GM21825 (cell line): ENCODE measurements around the gene MAPK10.
"Not testable (repeated sequence)": the region's sequence is repeated elsewhere in the genome, so short reads cannot be mapped to it uniquely, and the experiment has no call there.

ENCODE experiments used
- ATAC-seq: cut with Tn5 transposase; IDR thresholded peaks from one replicate; pipeline ENCODE4 v1.9.1; 2021; ENCODE audit warnings: mild to moderate bottlenecking, moderate library complexity; ENCODE audit not compliant: unreplicated experiment

The MAPK10 gene

DNA sequence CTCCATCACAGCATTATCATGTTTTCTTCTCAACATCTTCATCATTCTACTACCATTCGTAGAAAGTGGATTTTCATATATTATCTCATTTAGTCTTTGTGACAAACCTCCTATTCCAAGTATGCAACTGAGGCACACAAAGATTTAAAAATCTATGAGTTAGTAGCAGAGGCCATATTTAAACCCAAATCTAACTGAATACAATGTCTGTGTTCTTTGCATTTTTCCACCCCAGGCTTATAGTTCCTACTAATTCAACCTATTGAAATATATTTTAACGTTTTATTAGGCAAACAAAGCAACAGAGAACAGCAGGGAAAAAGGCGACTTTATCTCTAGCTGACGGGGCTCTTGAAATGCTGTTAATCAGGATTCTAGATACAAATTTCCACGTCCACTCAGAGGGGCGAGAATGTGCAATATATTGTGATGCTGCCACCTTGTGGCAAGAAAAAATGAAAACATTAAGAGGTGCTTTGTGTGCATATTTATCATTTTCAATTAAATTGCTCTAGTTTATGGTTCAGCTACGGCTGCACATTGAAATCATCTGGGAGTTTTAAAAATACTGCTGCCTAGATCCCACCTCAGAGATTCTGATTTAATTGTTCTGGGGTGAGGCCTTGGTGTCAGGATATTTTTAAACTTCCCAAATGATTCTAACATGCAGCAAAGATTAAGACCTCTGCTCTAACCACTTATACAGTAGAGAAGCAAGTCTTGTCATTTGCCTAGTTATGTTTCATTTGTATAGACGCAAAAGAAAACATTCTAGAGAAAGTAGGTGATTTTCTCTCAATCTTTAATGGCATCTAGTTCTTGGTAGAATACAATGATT, 315.9 kb downstream of the MAPK10 start:
- ATAC-seq = no peak

DNA sequence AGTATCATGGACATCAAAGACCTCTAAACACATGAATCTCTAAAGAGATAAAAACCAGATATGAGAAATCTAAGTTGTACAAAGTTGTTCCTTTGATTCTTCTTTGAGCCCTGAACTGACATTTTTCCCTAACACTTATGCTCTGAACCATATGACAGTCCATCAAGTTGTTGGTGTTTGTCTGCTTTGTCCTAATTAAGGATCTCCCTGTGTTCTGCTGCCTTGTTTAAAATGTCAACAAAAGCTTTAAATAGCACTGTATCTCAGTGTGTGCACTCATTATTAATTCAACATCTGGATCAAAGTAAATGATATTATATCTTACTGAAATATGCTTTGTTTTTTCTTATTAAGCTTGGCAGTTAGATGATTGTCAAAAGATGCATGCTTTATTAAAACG, 321.8 kb downstream of the MAPK10 start:
- no peak for ATAC-seq

DNA sequence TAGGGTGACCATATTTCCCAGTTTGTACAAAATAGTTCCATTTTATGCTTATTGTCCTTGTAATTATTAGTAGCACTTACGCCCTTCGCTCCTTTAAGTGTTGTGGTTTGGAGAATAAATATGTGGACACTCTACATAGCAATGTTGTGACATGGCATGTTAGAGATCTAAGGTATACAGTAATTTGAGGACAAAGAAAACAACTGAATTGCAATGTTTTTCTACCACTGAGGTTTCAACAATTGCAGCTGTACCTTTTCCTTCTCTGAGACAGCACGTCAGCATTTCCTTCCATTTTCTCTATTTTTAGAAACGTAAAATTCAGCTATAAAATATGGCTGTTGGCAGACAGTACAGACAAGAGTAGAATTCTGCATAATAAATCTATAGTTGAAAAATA, 323.1 kb downstream of the MAPK10 start:
- no peak for ATAC-seq

DNA sequence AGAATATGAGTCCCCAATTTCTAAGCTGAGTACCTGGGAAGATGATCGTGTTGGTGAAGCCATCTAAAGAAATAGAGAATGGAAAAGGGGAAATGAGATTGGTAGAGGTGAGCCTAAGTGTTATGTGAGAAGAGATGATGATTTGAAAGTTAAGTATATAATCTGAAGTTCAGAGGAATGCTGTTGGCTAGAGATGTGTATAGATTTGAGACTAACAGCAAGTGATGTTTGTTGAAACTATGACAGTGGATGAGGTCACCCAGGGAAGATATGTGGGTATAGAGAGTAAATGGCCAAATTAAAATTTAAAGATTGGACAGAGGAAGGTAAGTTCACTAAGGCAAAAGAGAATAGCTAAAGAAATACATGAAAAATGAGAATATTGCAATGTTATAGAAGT, 324.2 kb downstream of the MAPK10 start:
- ATAC-seq = no peak

DNA sequence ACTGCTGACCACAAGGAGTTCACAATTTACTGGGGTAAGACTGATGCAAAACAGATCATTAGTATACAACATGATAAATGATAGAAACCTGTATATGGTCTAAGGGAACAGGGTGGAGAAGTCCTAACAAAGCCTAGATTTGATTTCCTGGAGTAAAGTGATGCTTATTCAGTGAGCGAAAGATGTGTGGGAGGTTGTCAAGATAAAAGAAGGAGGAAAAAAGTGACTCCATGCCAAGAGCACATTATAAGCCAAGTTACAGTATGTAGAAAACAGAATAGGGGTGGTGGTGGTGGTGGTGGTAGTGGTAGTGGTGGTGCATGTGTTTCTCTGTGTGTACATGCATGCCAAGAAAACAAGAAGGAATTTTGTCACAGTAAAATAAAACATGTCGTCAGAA, 325.2 kb downstream of the MAPK10 start:
- no peak for ATAC-seq

DNA sequence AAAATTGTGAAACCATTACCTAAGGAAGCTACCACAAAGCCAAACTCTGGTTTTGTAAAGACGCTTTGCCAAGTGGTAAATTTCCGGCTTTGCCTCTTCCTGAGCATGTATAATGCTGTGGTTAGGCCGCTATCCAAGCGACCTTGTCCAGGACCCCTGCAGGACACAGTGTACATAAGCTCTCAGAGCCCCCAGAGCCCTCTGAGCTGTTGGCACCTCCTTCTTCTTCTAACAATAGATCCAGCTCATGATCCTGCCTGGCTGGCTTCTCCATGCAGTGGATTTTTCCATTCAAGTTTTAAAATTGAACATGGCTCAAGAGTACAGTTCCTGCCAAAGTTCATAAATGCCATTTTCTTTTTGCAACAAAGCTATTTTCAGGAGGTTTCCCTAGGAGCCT, 326.7 kb downstream of the MAPK10 start:
- ATAC-seq = no peak

DNA sequence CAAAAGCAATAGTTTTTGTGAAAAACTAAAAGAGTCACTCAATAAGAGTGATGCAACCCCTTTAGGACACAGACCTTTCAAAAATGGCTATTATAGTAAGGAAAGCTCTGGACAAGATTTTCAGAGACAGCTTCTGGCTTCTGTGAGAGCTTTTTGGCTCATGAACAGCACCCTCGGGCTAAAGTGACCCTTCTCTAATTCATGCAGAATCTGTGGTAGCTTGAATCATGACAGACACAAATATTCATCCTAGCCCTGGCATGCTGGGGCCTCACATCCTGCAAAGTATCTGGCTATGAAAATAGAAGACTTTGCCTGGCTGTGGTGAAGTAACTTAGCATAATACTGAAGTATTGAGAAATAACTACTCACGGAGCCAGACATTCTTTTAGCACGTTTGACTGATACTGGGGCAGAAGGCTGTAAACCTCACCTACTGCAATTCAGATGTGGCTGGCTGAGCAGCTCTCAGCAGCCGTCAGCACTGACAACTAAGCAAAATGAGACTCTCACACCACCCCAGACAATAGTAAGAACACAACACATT, 327.3 kb downstream of the MAPK10 start:
- no peak for ATAC-seq

DNA sequence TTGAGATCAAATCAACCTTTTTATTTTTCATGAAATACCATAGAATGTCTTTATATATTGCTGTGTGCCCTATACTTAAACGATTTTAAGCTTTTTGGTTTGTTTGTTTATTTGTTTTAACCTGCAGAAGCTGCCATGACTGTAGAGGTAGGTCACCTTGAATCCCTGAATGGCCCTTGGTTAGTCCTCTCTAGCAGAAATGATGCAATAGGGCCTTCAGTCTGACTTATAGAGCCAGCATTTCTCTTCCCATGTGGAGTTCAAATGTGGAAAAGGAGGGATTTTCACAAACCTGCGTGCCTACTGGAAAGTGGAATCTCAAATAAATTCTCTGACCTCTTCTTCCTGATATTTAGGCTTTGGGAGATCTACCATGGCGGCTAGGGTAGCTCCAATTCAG, 327.9 kb downstream of the MAPK10 start:
- no peak for ATAC-seq

DNA sequence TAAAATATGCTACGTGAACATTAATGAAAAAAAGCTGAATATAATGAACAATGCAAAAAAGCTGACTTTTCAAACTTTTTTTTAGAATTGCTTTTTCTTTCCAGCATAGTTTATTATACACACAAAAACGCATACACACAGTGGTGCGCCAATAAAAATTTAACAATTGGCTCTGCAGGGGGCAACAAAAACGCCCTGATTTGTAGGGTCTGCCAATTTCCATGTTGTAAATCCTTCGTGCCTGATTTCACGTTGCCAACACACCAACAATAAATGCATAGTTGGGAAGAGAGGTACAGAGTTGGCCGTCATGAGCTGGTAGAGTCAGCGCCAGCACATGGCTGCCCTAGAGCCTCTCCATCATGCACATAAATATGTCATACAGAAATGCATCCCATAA, 333.1 kb downstream of the MAPK10 start:
- ATAC-seq = no peak

DNA sequence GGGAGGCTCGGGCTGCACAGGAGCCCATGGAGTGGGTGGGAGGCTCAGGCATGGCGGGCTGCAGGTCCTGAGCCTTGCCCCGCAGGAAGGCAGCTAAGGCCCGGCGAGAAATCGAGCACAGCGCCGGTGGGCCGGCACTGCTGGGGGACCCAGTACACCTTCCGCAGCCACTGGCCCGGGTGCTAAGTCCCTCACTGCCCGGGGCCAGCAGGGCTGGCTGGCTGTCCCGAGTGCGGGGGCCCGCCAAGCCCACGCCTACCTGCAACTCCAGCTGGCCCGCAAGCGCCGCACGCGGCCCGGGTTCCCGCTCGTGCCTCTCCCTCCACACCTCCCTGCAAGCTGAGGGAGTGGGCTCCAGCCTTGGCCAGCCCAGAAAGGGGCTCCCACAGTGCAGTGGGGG, 338.2 kb downstream of the MAPK10 start:
- ATAC-seq = not testable (repeated sequence)

DNA sequence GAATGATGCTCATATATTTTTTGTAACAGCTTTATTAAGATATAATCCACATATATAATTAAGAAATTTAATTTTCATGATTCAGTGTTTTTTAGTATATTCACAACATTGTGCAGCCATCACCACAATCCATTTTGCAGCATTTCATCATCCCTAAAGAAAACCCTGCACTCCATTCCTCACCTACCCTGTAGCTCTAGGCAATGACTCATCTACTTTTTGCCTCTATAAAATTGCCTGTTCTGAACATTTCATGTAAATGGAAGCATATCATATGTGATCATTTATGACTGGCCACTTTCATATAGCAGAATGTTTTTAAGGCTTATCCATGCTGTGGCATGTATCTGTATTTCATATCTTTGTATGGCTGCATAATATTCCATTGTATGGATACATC, 339.9 kb downstream of the MAPK10 start:
- ATAC-seq = no peak

DNA sequence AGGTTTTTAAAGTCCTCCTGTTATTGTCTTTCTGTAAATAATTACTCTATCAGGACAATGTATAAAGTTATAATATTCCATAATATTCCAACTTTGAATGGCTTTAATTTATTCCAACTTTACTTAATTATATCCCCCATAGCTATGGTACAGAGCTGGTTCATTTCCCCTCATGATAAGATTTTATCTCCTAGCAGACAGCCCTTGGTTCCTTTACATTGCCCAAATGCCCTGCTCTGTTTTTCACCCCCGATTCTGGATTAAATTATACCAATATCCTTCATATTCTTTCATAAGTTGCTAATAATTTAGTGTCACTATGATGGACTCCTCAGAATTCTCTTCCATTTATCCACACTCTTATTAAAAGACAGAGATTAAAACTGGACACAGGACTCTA, 340.5 kb downstream of the MAPK10 start:
- ATAC-seq = no peak

DNA sequence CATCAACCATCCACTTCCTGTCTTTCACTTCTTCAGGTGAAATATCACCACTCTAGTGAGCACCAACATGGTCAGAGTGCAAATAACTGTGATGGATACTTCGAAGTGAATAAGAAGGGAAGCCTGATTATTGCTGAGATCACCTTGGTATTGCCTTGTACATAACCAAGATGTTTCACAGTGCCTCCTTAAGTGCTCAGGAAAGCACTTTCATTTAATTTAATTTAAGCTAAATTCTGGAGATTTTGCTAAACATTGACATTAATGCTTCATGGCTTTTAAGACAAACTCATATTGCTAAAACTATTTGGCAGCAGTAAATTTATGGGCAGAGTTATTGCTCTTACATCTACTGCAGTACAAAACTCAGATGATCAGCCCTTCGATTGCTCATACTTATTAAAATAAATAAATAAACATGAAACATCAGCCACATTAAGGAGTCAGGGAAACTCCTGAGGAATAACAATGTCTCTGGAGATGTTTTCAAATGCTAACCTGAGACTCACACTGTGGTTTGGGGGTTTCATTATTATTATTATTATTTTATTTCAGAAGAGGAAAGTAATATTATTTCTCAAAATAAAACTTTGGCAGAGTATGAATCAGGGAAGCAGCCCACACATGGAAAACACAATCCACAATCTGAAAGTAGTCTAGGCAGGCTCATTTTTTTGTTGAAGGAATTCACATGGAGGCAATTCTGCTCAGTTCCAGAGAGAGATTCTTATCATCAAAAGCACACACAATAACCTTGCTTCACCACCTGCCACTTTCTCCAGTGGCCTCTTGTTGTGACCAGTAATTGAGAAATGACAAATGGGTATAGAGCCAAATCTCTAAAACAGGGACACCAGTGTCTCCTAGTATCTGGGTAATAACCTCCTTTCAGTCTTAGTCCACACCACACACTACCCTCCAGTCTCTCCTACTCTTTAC, 344.2 kb downstream of the MAPK10 start:
- ATAC-seq = no peak

DNA sequence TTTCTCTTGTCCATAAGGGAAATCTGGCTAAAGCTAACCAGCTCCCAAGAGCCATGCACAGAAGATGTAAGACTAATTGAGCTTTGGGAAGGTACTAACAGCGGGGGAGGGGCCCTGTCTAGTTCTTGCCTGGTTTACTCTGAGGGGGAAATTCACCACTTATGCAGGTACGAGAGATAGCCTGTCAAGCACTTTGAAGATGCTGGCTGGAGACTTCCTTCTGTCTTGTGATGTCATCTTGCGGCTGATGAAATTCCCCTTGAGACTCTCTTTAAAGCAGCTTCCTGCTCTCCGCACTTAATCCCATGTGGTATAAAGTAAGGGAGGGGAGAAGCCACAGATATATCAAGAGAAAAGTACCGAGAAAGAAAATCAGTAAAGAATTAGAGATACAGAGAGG, 345.3 kb downstream of the MAPK10 start:
- ATAC-seq = peak; percentile 90

DNA sequence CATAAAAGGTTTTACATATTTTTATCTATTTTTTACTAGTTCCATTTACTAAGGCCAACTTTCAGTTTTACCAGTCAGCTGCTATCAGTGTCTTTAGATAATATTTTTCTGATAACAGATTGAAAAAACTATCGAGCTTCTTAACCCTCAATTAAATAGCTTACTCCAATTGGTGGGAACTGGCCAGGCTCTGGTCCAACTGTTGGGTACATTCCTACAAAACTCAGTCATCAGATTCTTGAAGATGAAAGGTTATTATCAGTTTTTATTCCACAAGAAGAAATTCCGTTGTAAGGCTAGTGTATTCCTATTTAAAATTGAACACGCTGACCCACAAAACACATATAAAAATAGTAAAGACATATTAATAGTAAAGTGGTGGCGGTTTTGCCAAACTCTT, 346.2 kb downstream of the MAPK10 start:
- ATAC-seq = no peak

DNA sequence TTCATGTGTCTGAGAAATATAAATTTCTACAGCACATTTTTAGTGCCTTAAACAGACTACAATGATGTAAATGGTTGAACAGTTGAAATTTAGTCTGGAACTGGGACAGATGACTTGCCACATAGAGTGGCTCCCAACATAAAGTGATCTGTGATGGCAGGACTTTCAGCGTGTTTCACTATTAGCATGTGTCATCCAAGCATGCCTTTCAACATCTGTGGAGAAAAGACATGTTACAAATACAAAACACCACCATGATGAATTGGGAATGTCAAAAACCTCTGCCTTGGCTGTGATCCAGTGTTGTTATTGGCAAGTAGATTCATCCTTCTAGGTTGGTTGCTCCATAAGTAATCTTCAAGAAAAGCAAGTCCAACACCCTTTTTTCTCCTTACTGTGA, 348.7 kb downstream of the MAPK10 start:
- no peak for ATAC-seq

DNA sequence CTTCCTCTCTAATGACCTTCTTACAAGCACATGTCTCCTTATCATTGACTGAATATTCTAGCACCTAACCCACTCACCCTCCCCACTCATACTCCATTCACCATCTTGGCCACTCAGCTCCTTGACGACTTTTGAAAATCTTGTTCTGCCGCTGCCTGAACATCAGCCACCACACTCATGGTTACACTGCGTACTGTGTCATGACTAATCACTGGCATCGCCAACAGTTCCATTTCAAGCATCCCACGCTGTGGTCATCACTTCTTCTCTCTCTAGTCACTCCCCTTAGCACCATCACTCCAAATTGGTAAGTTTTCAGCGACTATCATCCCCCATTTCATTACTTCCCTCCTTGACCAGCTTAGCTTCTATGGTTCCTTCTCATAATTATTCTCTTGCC, 352.8 kb downstream of the MAPK10 start:
- ATAC-seq = no peak

DNA sequence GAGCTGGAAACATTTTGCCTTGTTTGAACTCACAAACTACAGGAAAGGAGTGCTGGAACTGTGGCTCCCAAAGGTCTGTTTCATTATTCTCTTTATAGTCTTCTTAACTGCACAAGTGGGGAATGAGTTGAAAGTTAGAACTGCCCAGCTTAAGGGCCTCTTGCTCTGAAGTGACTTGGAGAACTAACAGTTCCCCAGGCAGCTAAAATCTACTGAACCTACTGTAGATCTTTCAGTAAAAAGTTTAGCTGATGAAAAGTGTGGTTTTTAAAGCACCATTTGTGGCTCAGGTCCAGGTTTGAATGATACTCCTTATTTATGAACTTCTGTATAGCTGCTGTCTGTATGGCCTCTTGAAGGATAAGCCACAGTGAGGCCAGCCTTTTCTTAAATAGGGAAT, 353.8 kb downstream of the MAPK10 start:
- ATAC-seq = no peak

DNA sequence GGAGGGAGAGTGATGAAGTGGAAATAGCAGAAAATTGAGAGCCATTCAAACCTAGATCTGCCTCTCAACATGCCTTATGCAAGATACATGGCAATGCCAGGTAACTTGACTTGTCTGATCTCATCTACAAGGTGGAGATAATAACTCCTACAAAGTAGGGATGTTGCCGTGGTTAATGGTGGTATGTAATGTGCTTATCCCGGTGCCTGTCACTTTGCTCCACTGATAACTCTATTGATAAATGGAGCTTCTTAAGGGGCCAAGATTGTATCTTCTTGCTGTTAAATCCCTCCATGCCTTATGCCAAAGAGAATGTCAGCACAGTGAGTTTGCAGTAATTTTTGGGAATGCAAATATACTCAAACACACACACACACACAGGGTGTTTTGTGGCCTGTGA, 355.8 kb downstream of the MAPK10 start:
- no peak for ATAC-seq

DNA sequence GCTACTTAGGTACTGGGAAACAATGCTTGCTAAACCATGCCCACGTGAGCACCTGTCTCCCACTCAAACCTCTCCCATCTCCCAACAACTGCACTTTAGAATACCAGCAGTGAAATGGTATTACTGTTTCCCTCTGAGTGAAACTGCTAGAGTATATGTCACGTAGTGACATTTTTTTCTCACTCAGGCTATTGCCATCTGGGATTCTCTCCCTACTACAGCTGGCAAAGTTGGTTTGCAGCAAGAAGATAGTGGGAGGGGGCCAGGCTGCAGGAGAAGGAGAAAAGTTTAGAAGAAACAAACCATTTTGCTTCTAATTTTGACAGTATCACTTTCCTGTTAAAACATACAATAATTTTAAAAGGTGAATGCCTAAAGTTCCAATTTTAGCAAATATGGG, 358.3 kb downstream of the MAPK10 start:
- ATAC-seq = no peak

DNA sequence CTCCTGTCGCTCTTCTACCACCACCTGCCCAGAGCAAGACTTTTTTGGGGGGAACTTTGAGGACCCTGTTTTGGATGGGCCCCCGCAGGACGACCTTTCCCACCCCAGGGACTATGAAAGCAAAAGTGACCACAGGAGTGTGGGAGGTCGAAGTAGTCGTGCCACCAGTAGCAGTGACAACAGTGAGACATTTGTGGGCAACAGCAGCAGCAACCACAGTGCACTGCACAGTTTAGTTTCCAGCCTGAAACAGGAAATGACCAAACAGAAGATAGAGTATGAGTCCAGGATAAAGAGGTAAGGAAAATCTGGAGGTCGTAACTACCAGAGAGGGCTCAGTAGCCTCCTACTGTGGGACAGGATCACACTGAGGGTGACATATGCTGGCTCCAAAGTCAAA, 364.5 kb downstream of the MAPK10 start:
- no peak for ATAC-seq

DNA sequence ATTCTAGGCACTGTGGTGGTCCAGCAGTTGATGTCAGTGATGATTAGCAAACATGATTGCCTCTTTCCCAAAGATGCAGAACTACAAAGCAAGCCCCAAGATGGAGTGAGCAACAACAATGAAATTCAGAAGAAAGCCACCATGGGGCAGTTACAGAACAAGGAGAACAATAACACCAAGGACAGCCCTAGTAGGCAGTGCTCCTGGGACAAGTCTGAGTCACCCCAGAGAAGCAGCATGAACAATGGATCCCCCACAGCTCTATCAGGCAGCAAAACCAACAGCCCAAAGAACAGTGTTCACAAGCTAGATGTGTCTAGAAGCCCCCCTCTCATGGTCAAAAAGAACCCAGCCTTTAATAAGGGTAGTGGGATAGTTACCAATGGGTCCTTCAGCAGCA, 365.3 kb downstream of the MAPK10 start:
- no peak for ATAC-seq
